GM18505 (cell line): ENCODE measurements around the gene PLD4.

Source experiments
- ATAC-seq: cut with Tn5 transposase; IDR thresholded peaks from one replicate; pipeline ENCODE4 v1.9.1; 2021; ENCODE audit not compliant: unreplicated experiment
- POLR2A ChIP-seq: IDR thresholded peaks from 4 replicates; pipeline ENCODE4 v1.6.1; 2011; ENCODE audit warnings: borderline replicate concordance; ENCODE audit not compliant: insufficient read depth, insufficient read length; ENCODE audit errors: extremely low read depth

The PLD4 gene

DNA sequence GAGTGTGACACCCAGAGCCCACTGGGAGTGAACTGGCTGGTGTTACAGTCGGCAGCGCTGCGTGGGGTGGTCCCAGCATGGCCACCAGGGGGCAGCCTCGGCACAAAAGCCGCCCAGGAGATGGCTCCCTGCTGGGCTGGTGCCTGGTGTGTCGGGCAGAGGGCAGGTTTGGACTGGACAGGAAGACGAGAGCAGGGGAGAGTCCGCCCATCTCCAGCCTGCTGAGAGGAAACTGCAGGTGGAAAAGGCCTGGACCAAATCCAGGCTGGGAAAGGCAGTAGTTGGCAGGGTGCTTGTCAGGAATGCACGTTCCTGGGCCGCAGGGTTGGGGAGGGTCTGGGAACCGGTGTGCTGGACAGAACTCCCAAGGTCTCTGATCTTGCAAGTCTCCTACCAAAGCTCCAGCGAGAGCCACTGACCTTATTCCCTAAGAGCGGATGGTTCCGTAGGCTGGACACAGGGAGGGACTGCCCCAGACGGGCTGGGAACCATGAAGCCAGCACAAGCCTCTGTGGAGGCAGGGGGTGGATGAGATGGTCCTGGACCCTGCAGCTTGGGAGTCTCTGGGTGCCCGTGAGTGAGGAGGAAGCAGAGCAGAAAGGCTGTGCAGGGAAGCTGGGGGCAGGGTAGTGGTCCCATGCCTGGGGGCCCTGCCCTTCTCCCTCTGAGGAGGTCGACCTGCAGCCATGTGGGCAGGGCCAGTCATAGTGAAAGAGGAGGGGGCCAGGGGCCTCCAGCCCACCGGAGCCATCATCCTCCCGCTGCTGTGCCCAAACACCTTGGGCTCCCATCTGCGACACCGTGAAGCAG is 51.7 kb downstream of the PLD4 start:
- no peak for ATAC-seq

DNA sequence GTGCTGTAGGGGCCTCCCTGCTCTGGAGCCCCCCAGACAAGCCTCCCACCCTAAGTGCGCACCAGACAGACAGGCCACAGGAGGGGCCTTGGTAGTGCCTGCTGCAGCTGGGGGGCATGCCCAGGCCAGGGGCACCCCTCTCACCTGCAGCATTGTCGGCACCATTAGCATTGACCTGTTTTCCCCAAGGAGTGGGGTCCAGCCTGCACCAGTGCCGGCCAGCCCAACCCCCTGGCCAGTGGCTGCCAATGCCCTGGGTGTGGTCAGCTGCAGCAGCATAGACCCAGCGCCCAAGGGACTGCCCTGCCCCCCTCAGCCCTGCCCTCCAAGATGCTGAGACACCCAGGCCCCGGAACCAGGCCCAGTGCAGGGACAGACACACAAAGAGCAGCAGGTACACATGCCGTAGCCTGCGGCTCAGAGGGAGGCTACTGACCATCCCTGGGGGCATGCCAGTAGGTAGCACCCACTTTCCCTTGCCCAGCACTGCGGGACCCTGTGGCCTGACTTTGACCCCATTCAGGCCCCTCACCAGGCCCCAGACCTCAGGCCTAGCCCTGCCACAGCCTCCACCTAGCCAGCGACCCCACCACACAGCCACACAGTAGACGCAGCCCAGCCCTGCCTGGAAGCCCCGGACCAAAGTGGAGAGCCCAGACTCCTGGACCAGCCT is 52.5 kb downstream of the PLD4 start:
- ATAC-seq, result no peak
- no peak for TF ChIP-seq POLR2A

More for the DNA sequence above, 51.7 kb downstream of the PLD4 start:
- no peak for TF ChIP-seq POLR2A

DNA sequence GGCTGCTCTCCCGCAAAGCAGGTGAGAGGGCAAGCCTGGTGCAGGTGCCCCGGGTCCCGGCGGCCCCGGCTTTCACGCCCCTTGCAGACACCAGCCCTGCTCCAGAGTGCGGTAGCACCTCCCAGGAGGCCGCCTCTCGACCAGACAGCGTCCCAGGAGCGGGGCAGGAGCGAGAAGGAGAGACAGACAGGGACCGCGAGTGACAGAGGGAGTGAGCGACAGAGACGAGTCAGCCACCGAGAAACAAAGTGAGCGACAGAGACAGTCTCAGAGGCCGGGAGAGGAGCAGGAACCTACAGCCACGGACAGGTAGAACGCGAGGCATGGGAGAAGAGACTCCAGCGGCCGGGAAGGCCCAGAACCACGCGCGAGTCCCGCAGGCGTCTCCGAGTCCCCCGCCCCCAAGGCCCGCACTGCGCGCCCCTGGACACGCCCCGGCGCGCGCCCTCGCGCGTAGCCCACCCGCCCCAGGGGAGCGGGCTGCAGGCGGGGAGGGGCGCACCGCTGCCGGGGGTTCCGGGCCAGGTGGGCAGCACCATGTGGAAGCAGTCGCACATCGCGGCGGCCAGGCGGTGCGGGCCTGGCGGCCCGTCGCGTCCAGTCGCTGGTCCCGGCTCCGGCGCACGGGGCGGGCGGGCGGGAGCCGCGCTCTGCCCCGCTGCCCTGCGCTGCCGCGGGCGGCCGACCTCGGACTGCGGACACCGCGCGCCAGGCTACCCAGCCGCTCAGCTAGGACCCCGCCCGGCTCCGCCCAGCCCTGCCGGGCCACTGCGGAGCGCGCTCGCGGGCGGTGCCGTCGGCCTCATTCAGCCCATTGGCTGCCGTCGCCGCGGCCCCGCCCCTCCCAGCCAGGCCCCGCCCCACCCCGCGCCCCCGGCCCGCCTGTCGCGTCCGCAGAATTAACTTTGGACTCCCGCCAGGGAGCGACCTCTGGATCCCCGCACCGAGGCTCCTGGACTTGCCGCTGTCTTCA is 53.3 kb downstream of the PLD4 start, which contains the start of gene AHNAK2:
AHNAK2 (minus strand) TSS at position 694 of the 973 bp plus-strand sequence; CDS start at position 557, 137 bp downstream.
- no peak for TF ChIP-seq POLR2A

DNA sequence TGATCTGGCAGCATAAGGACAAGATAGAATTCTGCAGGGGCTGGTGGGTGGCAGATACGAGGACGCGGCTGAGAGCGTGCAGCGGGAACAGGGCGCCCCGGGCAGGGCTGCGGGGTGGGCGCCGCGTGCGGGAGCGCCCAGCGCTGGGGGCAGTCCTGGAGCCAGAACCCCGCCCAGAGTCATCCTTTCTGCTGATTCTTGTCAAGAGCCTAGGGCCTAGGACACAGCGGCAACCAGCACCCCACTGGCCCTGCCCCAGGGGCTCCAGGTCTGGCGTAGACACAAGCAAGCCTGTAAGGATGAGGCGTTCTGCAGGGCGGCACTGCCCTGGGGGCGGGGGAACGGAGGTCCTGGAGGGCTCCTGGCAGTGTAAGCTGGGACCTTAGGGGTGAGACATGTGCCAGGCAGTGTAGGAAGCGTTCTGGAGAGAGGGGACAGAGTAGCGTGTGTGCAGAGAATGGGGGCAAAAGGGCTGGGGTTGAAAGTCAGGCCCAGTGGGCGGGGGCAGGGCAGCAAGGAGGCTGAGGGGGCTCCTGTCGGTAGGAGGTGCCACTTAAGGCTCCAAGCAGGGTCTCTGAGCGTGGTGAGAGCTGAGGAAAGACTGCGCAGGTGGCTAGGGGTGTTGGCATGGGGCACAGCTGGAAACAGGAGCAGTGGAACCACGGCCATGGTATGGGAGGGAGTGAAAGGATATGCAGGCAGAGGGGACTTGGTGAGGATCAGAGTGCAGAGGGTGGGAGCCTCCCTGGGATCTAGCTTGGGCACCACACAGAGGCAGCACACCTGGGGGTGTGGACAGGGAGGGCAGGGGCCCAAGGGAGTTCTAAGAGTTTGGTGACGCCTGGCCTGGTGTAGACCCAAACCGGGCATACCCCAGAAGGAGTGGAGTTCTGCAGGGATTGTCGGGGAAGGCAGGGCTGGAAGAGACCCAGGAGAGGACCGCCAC is 54.3 kb downstream of the PLD4 start:
- ATAC-seq, result no peak
- TF ChIP-seq POLR2A, result no peak

More for the DNA sequence above, 53.3 kb downstream of the PLD4 start, which contains the start of gene AHNAK2:
- ATAC-seq, result no peak

DNA sequence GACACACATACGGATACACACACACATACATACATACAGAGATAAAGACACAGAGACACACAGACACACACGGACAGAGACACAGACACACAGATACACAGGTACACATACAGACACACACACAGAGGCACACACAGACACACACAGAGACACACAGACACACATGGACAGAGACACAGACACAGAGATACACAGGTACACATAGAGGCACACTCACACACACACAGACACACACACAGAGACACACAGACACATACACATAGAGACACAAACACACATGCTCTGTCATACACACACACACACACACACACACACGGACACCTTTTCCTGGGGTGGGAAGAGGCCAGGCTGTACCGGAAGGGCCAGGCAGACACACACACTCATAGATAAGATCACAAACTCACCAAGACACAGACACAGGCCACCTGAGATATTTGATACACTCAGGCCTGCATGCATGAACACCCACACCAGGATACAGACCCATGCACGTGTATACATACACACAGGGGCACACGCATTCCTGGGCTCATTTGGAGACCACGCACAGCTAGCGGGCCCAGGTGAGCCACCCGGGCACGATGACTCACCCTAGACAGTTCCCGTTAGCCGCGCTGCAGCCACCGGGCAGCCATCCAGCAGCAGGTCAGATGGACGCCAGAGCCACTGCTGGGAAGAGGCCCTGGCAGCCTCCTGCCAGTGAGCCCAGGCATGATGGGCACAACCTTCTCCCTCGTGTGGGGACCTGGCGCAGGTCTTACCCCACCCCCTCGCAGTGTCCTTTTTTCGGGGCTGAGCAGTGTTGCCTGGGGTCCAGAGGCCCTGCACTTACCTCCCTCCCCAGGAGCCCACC is 55.3 kb downstream of the PLD4 start:
- TF ChIP-seq POLR2A, result no peak
- no peak for ATAC-seq

DNA sequence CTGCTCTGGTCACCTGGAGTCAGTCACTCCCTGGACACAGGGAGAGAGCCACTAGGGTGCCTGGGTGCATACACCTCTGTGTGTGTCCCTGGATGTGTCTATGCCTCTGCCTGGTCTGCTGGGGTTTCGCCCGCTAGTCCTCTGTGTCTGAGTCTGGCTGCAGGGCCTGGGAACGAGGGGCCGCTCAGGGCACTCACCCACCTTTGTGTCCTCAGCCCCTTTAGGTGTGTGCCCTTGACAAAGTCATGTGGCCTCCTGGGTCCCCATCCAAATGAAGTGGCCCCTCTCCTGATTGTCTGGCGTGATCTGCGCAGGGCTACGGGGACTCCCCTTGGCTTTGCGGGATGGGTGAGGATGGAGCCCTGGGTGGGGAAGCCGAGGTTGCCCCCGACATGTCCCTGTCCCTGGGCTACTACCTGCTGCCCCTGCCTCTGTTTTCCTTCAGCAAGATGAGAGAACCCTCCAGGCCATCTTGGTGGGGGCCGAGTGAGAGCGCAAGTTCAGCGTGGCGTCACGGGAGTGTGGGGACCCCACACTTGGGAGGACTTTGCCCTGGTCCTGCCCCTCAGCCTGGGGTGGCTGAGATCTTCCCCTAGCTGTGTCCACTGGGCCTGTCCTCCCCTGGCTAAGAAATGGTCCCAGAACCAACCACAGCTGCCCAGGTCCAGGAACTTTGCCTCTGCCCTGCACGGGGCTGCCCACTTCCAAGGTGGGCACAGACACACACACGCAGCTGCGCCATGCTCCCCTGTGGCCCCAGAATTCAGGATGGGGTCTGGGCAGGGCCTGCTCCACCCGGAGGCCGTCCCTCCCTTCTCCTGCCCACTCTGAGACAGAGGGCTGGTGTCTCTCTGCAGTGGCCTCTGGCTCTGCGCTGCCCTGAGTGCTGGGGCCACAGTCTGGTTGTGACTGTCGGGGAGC is 56.2 kb downstream of the PLD4 start:
- ATAC-seq, result no peak
- no peak for TF ChIP-seq POLR2A

DNA sequence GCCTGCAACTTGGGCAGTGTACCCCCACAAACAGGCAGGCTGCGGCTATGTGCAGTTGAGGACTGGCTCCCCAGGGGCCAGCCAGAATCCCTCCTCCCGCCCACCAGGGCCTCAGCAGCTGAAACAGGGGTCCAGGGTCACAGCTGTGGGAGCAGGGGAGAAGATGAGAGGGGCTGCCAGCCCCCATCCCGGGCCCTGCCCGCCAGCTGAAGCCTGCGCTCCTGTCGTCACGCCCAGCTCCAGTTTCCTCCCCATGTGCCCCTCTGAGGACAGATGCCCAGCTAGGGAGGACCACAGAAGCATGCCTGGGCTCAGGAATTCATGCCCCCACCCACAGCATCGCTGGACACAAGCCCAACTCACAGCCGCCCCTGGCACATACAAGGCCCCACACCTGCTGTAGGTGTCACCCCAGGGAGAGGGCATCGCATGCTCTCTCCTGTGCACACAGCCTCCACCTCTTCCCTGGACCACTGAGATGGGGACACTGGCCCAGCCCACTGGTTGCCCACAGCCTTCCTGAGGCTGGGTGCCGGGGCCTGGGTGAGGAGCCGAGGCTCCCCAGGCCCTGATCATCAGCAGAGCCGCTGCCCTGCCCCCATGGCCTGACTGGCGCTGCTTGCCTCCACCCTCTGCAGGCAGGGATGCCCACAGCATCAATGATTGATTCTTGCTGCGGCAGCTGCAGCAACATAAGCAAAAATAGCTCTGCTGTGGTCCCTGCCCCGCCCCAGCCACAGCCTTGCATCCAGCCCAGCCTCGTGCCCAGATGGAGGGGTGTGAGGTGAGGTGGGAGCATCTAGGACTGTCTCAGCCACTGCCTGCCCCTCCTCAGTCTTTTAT is 57.2 kb downstream of the PLD4 start:
- no peak for ATAC-seq
- TF ChIP-seq POLR2A, result no peak

DNA sequence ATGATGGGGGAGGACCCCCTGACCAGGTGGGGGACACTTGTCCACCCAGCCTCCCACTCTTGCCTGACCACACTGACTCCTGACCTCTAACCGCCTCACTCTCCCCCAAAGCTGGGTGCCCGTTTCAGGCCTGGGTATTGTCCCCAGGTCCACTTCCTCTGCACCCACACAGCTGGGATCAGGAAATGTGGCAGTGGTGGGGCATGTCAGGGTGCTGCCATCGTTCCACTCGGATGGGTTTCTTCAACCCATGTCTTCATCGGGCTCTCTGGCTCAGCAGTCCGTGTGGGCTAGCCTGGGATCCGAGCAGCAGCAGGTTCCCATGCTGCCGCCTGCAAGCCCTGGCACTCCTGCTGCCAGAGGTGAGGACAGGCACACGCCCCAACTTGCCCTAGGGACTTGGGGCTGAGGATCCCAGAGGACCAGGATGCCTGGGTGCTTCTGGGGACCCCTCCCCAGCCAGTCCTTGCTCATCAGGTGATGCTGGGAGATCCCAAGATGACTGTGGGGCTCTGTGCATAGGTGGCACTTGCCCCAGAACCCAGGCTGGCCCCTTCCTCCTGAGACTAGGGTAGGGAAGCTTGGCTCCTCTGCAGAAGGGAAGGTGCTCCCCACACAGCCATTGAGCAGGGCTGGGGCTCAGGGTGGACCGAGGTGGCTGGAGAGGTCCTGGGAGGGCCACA is 58.0 kb downstream of the PLD4 start:
- ATAC-seq, result no peak
- TF ChIP-seq POLR2A, result no peak
